ENCODE results near the gene FERD3L. TPM values are rescaled to one million over a fixed set of nuclear protein-coding genes. Genes with fewer than 3 reads are reported as not detected.

Gene FERD3L
- total RNA-seq, 1 experiment from 2014 or later, result not detected

DNA sequence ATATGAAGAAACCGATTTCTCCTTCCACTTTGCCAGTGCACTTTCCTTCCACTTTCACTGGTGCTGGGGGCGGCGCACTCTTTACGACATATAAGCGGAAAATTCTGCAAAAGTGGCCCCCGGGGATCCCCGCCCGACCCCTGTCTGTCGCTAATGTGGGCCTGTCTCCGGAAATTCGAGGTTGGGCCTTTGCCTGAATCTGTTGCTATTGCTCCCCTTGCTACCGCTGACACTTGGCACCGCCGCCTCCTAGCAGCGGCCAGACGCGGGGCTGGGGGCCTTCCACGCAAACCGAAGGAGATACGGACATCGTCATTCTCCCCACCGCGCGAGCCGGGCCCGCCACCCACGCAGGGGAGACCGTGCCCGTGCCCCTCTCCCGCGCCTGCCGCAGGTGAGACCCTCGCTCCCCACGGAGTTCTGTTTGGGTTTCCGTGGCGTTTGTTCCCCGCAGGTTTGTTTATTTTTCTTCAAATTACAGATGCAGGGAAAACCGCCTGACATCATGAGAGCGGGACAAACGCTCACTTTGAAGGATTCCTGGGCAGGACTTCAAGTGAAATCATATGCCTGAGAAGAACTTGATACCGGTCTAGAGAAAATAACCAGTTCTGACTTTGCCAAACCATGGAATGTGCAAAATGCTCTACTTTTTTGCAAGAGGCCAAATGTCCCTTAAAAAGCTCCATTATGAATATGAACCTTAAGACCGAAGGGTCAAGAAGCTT, 32.8 kb downstream of the FERD3L start:
- Histone ChIP-seq H3K36me3 (ENCODE audit: control insufficient read depth, insufficient read depth, low read length) (no peaks in the 10 kb centered on the region), H3K9me3 (ENCODE audit: control insufficient read depth, insufficient read depth, low read depth, low read length) (peaks cover 9% of the 10 kb centered on the region), H3K27ac (ENCODE audit: low read length) (peak overlapping the region; percentile 20; the same call in 1 of the 2 replicates), H3K4me1 (ENCODE audit: control insufficient read depth, insufficient read depth, low read length) (no peaks in the 10 kb centered on the region), H3K4me3 (ENCODE audit: low read depth in 2 of 2, low read length in 2 of 2) (peak overlapping the region; percentile 47 to 48), H3K27me3 (ENCODE audit: control insufficient read depth, insufficient read depth, low read length) (no peaks in the 10 kb centered on the region)
- ATAC-seq (no peak), DNase-seq (ENCODE audit: low read depth, low spot score) (no peak)
- TF ChIP-seq, protein P1, sequence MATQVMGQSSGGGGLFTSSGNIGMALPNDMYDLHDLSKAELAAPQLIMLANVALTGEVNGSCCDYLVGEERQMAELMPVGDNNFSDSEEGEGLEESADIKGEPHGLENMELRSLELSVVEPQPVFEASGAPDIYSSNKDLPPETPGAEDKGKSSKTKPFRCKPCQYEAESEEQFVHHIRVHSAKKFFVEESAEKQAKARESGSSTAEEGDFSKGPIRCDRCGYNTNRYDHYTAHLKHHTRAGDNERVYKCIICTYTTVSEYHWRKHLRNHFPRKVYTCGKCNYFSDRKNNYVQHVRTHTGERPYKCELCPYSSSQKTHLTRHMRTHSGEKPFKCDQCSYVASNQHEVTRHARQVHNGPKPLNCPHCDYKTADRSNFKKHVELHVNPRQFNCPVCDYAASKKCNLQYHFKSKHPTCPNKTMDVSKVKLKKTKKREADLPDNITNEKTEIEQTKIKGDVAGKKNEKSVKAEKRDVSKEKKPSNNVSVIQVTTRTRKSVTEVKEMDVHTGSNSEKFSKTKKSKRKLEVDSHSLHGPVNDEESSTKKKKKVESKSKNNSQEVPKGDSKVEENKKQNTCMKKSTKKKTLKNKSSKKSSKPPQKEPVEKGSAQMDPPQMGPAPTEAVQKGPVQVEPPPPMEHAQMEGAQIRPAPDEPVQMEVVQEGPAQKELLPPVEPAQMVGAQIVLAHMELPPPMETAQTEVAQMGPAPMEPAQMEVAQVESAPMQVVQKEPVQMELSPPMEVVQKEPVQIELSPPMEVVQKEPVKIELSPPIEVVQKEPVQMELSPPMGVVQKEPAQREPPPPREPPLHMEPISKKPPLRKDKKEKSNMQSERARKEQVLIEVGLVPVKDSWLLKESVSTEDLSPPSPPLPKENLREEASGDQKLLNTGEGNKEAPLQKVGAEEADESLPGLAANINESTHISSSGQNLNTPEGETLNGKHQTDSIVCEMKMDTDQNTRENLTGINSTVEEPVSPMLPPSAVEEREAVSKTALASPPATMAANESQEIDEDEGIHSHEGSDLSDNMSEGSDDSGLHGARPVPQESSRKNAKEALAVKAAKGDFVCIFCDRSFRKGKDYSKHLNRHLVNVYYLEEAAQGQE (IDR thresholded peaks at IDR 0.05; ENCODE audit: insufficient read depth in 1 of 2, low read depth in 2 of 2, low read length in 1 of 2), result no peak
- TF ChIP-seq POLR2AphosphoS5 (IDR thresholded peaks at IDR 0.05; ENCODE audit: low read depth, low read length), result no peak
- TF ChIP-seq, protein P2, sequence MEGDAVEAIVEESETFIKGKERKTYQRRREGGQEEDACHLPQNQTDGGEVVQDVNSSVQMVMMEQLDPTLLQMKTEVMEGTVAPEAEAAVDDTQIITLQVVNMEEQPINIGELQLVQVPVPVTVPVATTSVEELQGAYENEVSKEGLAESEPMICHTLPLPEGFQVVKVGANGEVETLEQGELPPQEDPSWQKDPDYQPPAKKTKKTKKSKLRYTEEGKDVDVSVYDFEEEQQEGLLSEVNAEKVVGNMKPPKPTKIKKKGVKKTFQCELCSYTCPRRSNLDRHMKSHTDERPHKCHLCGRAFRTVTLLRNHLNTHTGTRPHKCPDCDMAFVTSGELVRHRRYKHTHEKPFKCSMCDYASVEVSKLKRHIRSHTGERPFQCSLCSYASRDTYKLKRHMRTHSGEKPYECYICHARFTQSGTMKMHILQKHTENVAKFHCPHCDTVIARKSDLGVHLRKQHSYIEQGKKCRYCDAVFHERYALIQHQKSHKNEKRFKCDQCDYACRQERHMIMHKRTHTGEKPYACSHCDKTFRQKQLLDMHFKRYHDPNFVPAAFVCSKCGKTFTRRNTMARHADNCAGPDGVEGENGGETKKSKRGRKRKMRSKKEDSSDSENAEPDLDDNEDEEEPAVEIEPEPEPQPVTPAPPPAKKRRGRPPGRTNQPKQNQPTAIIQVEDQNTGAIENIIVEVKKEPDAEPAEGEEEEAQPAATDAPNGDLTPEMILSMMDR (IDR thresholded peaks at IDR 0.05), result no peak
- intact Hi-C loops (cut with micrococcal nuclease; ENCODE audit: unreplicated experiment), result no loop called here
- no TSS peak for BruUV-seq (replicated peaks)
- in situ Hi-C loops (cut with HindIII; ENCODE audit: low pct_unique_long_range_greater_than_20kb, low sequenced_read_pairs), result no loop called here
- ChIA-PET POLR2A (no interaction called here), CTCF (no interaction called here)

DNA sequence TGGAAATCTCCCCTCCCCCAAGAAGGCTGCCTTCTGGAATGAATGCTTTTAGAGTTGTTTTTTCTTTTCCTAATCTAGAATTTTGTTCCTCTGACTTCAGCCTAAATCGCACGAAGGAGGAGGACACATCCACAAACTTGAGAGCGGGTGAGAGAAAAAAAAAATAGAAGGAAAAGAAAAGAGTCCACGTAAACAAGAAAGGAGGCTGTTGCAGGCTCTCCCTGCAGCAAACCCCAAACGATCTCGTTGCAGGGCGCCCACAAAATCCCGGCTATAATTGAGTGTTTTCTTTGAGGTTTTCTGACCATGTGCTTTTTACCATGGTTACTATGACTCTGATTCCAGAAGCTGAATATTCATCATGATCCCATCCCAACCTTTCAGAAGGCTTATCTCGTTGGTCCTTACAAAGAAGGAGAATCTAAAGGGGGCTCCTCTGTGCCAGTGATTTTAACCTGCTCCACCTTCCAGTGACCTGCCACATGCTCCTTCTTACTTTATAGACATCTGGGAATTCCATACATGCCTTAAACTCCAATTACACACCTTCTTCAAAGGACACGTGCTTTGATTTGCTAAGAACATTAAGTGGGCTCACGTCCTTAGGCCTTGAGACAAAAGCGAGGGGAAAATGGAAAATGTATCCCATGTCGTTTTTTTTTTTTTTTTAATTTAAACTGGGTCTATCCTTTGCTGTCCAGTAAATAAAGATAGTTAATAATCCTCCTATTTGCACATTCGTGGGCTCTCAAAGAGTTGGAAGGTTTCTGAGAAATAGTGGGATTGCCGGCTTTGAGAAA, 33.5 kb downstream of the FERD3L start:
- intact Hi-C loops (cut with micrococcal nuclease; ENCODE audit: unreplicated experiment), result no loop called here
- no peaks in the 10 kb centered on the region for H3K4me1 ChIP-seq (ENCODE audit: control insufficient read depth, insufficient read depth, low read length)
- in situ Hi-C loops (cut with HindIII; ENCODE audit: low pct_unique_long_range_greater_than_20kb, low sequenced_read_pairs), result no loop called here
- TF ChIP-seq, protein P1 (IDR thresholded peaks at IDR 0.05; ENCODE audit: insufficient read depth in 1 of 2, low read depth in 2 of 2, low read length in 1 of 2), result no peak
- peaks cover 9% of the 10 kb centered on the region for H3K9me3 ChIP-seq (ENCODE audit: control insufficient read depth, insufficient read depth, low read depth, low read length)
- ATAC-seq (no peak), DNase-seq (ENCODE audit: low read depth, low spot score) (no peak)
- POLR2A ChIA-PET, result no interaction called here
- no peaks in the 10 kb centered on the region for H3K27me3 ChIP-seq (ENCODE audit: control insufficient read depth, insufficient read depth, low read length)
- peak overlapping the region; percentile 47 to 48; a peak in 3 of 4 replicates for H3K4me3 ChIP-seq (ENCODE audit: low read depth in 2 of 2, low read length in 2 of 2)
- CTCF ChIA-PET, result no interaction called here
- no peaks in the 10 kb centered on the region for H3K36me3 ChIP-seq (ENCODE audit: control insufficient read depth, insufficient read depth, low read length)
- no peak overlapping the region for H3K27ac ChIP-seq (ENCODE audit: low read length)
- BruUV-seq (replicated peaks), result no TSS peak

Data from Panc1 (cell line).